ENCODE measurements around the gene ANKRD11. TPM values are rescaled to one million over a fixed set of nuclear protein-coding genes. Genes with fewer than 3 reads are reported as not detected.
A peak's percentile ranks its signal among the peaks of the same experiment; 100 is the strongest.

Gene ANKRD11
- total RNA-seq, 1 donor from 2014 or later, result 209 TPM

DNA sequence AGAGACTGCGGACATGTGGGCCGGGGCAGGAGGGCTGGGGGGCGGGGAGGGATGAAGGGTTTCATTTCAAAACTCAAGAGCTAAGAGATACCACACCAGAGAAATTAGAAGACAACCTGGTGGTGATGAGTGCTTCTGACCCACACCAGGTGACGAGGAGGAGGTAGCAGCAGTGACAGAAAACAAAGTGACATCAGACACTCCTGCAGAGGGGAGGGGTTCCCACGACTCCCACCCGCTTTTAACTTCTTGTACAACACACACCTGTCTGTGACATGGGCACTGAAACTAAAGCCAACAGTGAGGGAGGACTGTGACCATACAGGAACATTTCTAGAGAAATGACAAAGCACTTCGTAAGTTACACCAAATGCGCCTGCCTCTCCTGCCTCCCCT is 112.9 kb downstream of the ANKRD11 start:
- DNase-seq (ENCODE audit: extremely low spot score, unreplicated experiment), result no peak
- TF ChIP-seq CTCF (IDR thresholded peaks at IDR 0.05), result no peak
- no peaks in the 10 kb centered on the region for H3K36me3 Mint-ChIP-seq (ENCODE audit: unreplicated experiment)
- H3K9me3 Mint-ChIP-seq (ENCODE audit: unreplicated experiment), result peaks cover 6% of the 10 kb centered on the region
- peaks cover 54% of the 10 kb centered on the region for H3K4me1 Mint-ChIP-seq (ENCODE audit: unreplicated experiment)
- no peak overlapping the region for H3K27ac Mint-ChIP-seq (ENCODE audit: unreplicated experiment)
- H3K4me3 Mint-ChIP-seq (ENCODE audit: unreplicated experiment), result no peak overlapping the region
- no peaks in the 10 kb centered on the region for H3K27me3 Mint-ChIP-seq (ENCODE audit: unreplicated experiment)

DNA sequence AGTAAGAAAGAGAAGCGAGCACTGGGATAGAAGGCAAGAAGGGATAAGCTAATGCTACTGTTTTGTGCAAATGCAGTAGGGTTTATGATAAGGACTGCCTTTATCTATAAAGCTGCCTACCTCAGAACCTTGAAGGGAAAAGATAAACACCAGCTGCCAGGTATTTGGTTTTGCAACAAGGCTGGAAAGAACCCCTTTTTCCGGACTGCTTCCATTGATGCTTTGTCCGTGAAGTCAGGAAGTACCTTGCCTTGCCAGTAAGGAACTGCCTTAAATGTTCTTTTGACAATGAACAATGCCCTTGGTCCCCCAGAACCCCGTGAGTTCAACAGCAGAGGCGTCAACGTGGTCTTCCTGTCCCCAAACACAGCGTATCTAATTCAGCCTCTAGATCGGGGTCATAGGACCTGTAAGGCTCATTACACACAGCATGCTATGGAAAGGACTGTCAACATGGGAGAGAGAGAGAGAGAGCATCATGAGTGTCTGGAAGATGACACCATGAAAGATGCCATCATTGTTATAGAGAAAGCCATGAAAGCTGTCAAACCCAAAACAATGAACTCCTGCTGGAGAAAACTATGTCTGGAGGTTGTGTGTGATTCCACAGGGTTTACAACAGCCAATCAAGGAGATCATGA is 113.4 kb downstream of the ANKRD11 start:
- no peaks in the 10 kb centered on the region for H3K36me3 Mint-ChIP-seq (ENCODE audit: unreplicated experiment)
- no peak overlapping the region for H3K4me3 Mint-ChIP-seq (ENCODE audit: unreplicated experiment)
- H3K9me3 Mint-ChIP-seq (ENCODE audit: unreplicated experiment), result peaks cover 6% of the 10 kb centered on the region
- no peak for DNase-seq (ENCODE audit: extremely low spot score, unreplicated experiment)
- TF ChIP-seq CTCF (IDR thresholded peaks at IDR 0.05), result no peak
- no peak overlapping the region for H3K27ac Mint-ChIP-seq (ENCODE audit: unreplicated experiment)
- H3K27me3 Mint-ChIP-seq (ENCODE audit: unreplicated experiment), result no peaks in the 10 kb centered on the region
- peaks cover 57% of the 10 kb centered on the region for H3K4me1 Mint-ChIP-seq (ENCODE audit: unreplicated experiment)

- no peak for TF ChIP-seq CTCF (IDR thresholded peaks at IDR 0.05)
- Mint-ChIP-seq H3K4me1 (ENCODE audit: unreplicated experiment) (peaks cover 59% of the 10 kb centered on the region), H3K27me3 (ENCODE audit: unreplicated experiment) (no peaks in the 10 kb centered on the region), H3K4me3 (ENCODE audit: unreplicated experiment) (no peak overlapping the region), H3K27ac (ENCODE audit: unreplicated experiment) (no peak overlapping the region), H3K36me3 (ENCODE audit: unreplicated experiment) (peaks cover 3% of the 10 kb centered on the region), H3K9me3 (ENCODE audit: unreplicated experiment) (peaks cover 6% of the 10 kb centered on the region)
- no peak for DNase-seq (ENCODE audit: extremely low spot score, unreplicated experiment)
Measured at GRCh38 chr16:89375686-89376085, 114.7 kb downstream of the ANKRD11 start.

- H3K4me1 Mint-ChIP-seq (ENCODE audit: unreplicated experiment), result peaks cover 63% of the 10 kb centered on the region
- no peak overlapping the region for H3K4me3 Mint-ChIP-seq (ENCODE audit: unreplicated experiment)
- no peak for TF ChIP-seq CTCF (IDR thresholded peaks at IDR 0.05)
- no peaks in the 10 kb centered on the region for H3K27me3 Mint-ChIP-seq (ENCODE audit: unreplicated experiment)
- DNase-seq (ENCODE audit: extremely low spot score, unreplicated experiment), result no peak
- peaks cover 6% of the 10 kb centered on the region for H3K9me3 Mint-ChIP-seq (ENCODE audit: unreplicated experiment)
- peaks cover 3% of the 10 kb centered on the region for H3K36me3 Mint-ChIP-seq (ENCODE audit: unreplicated experiment)
- H3K27ac Mint-ChIP-seq (ENCODE audit: unreplicated experiment), result peak overlapping the region; percentile 75
Measured at GRCh38 chr16:89375021-89375420, 115.3 kb downstream of the ANKRD11 start.

GRCh38 chr16:89374393-89374960 is 115.9 kb downstream of the ANKRD11 start:
- H3K27me3 Mint-ChIP-seq (ENCODE audit: unreplicated experiment), result no peaks in the 10 kb centered on the region
- no peak for DNase-seq (ENCODE audit: extremely low spot score, unreplicated experiment)
- H3K4me1 Mint-ChIP-seq (ENCODE audit: unreplicated experiment), result peaks cover 64% of the 10 kb centered on the region
- peaks cover 6% of the 10 kb centered on the region for H3K9me3 Mint-ChIP-seq (ENCODE audit: unreplicated experiment)
- TF ChIP-seq CTCF (IDR thresholded peaks at IDR 0.05), result peak; percentile 19
- peak overlapping the region; percentile 75 for H3K27ac Mint-ChIP-seq (ENCODE audit: unreplicated experiment)
- peaks cover 3% of the 10 kb centered on the region for H3K36me3 Mint-ChIP-seq (ENCODE audit: unreplicated experiment)
- H3K4me3 Mint-ChIP-seq (ENCODE audit: unreplicated experiment), result no peak overlapping the region

Data from osteocyte (in vitro differentiated cells).